ENCODE results near the gene ZNF391.
"Not testable (repeated sequence)": the region's sequence is repeated elsewhere in the genome, so short reads cannot be mapped to it uniquely, and the experiment has no call there.

The ZNF391 gene

GRCh38 chr6:27388293-27389197, at the start of gene ZNF391:
Gene ZNF391, plus strand, starts transcription at chr6:27388759. Its CDS starts 11,612 bp downstream, at chr6:27400371.
- DNase-seq = peak; percentile 24

GRCh38 chr6:27352850-27353249, 35.7 kb upstream of the ZNF391 start:
- DNase-seq = no peak

GRCh38 chr6:27358786-27359185, 29.8 kb upstream of the ZNF391 start:
- DNase-seq = no peak

GRCh38 chr6:27359231-27359630, 29.3 kb upstream of the ZNF391 start:
- no peak for DNase-seq

- DNase-seq = no peak
These were observed 20.4 kb upstream of the ZNF391 start for GRCh38 chr6:27368202-27368601.

- DNase-seq = no peak
These were observed 18.2 kb upstream of the ZNF391 start for GRCh38 chr6:27370391-27370790.

- peak; percentile 54 for DNase-seq
These were observed 13.5 kb upstream of the ZNF391 start for GRCh38 chr6:27374824-27375612.

GRCh38 chr6:27375613-27376079, 12.9 kb upstream of the ZNF391 start:
- DNase-seq = no peak

- not testable (repeated sequence) for DNase-seq
These were observed 10.2 kb upstream of the ZNF391 start for GRCh38 chr6:27378406-27378805.

- DNase-seq = not testable (repeated sequence)
These were observed 7.6 kb upstream of the ZNF391 start for GRCh38 chr6:27381001-27381400.

GRCh38 chr6:27383011-27383410, 5.5 kb upstream of the ZNF391 start:
- no peak for DNase-seq

GRCh38 chr6:27383481-27383880, 5.1 kb upstream of the ZNF391 start:
- DNase-seq = no peak

GRCh38 chr6:27392623-27393022, 4.1 kb downstream of the ZNF391 start:
- DNase-seq = no peak

- DNase-seq = no peak
These were observed 5.5 kb downstream of the ZNF391 start for GRCh38 chr6:27394073-27394472.

- no peak for DNase-seq
These were observed 12.5 kb downstream of the ZNF391 start for GRCh38 chr6:27400877-27401642.

GRCh38 chr6:27406085-27406484, 17.5 kb downstream of the ZNF391 start:
- no peak for DNase-seq

GRCh38 chr6:27407153-27407814, 18.7 kb downstream of the ZNF391 start:
- DNase-seq = no peak

- DNase-seq = no peak
These were observed 25.7 kb downstream of the ZNF391 start for GRCh38 chr6:27414300-27414699.

- DNase-seq = no peak
These were observed 26.4 kb downstream of the ZNF391 start for GRCh38 chr6:27414996-27415395.

GRCh38 chr6:27415898-27416297, 27.3 kb downstream of the ZNF391 start:
- no peak for DNase-seq

GRCh38 chr6:27419363-27419762, 30.8 kb downstream of the ZNF391 start:
- no peak for DNase-seq

- DNase-seq = no peak
These were observed 34.2 kb downstream of the ZNF391 start for GRCh38 chr6:27422651-27423332.
